RWPE1 (cell line): ENCODE measurements around the gene KDSR.

Source experiments
- CTCF ChIA-PET: fragments of 350-600 bp; sonication (Branson Sonifier 250); formaldehyde crosslinking; extraction: SDS; loops from one replicate; lab custom pipeline; 2021; lab: Yijun Ruan, JAX
- POLR2A ChIA-PET: fragments of 400-600 bp; formaldehyde crosslinking; extraction: SDS; loops from one replicate; lab custom pipeline; 2020; ENCODE audit warnings: antibody characterized with exemption; ENCODE audit not compliant: low non-redundant PET; lab: Yijun Ruan, JAX
- DNase-seq: peaks from one replicate; pipeline ENCODE4 v3.0.0; 2012; ENCODE audit warnings: low spot score
- H3K27ac ChIP-seq: fragments of 450-650 bp; 2 replicates; pipeline ENCODE4 v1.5.1; 2017
- CTCF ChIP-seq: fragments of 450-650 bp; conservative IDR thresholded peaks from 2 replicates; pipeline ENCODE4 v1.5.1; 2017; ENCODE audit warnings: low read depth, mild to moderate bottlenecking

KDSR gene

DNA sequence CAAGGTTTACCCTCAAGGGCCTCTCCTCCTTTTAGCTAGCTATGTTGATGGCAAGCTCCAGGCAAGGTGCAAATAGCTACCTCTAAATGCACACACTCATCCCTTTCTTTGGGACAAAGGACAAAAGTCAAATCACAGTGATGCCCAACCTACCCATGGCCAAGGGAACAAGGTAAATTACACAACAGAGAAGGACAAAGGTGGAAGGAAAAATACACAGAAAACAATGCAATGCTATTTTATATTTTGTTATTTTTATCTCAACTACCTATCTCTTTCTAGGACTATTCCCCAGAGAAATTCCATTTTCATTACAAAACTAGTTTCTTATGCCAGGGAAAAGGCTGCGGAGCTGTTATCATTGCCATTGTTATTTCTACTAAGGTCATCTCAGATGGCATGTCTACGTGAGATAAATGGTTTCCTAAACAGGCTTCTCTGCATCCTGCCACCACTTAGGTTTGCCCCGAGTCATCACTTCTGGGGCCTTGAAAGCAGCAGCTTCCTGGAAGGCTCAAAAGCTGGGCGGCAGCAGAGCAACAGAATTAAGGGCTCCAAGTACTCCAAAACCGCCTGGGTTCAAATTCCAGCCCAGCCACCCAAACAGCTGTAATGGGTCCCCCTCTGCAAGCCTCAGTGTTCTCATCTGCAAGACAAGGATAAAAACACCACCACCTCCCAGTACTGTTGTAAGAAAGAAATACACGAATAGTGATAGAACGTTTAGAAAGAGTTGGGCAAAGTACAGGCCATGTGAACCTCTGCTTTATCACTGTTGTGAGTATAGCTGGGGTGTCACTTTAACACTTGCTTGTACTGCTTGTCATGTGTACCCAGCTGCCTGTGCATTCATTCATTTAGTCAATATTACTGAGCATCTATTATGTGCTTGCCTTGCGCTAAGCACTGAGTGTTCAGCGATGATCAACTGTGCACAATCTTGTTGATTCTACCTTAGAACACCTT is 68.3 kb downstream of the KDSR start:
- CTCF ChIA-PET: no interaction called here
- no peak overlapping the region for H3K27ac ChIP-seq
- no peak for DNase-seq
- no peak for TF ChIP-seq CTCF
- POLR2A ChIA-PET: no interaction called here

DNA sequence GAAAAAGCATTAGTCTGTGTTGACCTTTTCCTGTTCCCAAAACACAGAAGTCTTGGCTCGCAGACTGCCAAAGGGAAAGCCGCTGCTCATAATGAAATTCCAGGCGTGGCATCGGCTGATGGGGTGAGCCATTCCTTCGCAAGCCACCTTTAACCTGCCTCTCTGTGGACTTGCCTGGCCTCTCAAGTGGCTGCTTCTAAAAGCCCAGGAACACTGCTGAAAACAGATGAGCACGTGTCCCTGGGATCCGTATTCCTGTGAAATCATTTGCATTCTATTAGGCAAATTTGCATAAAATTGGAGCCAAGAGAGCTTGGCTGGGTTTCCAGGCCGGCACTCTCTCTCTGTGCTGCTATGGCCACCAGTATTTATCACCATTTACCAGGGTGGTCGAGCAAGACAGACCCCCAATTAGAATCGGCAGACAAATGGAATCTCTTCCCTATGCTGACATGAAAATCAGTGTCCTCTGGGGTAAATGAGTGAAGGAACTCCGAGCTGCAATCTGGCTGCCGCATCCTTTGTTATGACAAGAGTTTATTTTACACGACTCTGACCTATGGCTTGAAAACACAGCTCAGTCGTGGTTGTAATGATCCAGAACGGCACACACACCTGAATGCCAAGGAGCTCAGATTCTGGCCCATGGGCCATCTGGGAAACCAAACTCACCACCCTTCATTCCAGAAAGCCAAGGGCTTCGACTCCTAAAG is 69.2 kb downstream of the KDSR start:
- DNase-seq: no peak
- no peak for TF ChIP-seq CTCF
- ChIA-PET CTCF (no interaction called here), POLR2A (no interaction called here)
- H3K27ac ChIP-seq: no peak overlapping the region

DNA sequence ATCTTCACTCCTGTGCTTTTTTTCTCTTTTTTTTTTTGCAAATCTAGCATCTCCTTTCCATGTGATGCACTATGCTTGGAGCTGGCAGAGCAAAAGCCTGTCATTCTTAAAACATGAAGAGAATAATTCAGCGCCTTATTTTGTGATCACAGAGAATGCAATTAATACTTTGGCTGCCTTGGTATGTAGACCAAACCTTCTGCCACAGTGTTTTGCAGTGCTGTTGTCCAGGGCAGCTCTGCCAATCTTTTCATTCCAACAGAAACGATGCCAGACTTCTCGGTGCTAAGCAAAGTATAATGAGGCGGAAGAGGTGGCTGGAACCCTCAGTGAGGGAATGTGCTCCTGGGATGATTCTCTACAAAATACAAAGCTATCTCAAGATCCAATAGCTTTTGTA is 73.1 kb downstream of the KDSR start:
- no peak overlapping the region for H3K27ac ChIP-seq
- TF ChIP-seq CTCF: no peak
- ChIA-PET POLR2A (no interaction called here), CTCF (no interaction called here)
- no peak for DNase-seq

GRCh38 chr18:63292831-63293683 is 73.9 kb downstream of the KDSR start:
- CTCF ChIA-PET: interaction anchor here (0.6 kb wide), 1 partner anchor 11 kb away, joined by 4 read pairs; no protein-coding TSS in a partner anchor
- no peak for DNase-seq
- no peak for TF ChIP-seq CTCF
- POLR2A ChIA-PET: no interaction called here
- H3K27ac ChIP-seq: no peak overlapping the region

- POLR2A ChIA-PET: no interaction called here
- TF ChIP-seq CTCF: no peak
- H3K27ac ChIP-seq: no peak overlapping the region
- CTCF ChIA-PET: no interaction called here
- no peak for DNase-seq
Measured at GRCh38 chr18:63291278-63291677, 75.7 kb downstream of the KDSR start.

- ChIA-PET POLR2A (no interaction called here), CTCF (no interaction called here)
- no peak overlapping the region for H3K27ac ChIP-seq
- no peak for TF ChIP-seq CTCF
- DNase-seq: no peak
Measured at GRCh38 chr18:63290821-63291200, 76.2 kb downstream of the KDSR start.
